ENCODE measurements around the gene PSMD3.

The PSMD3 gene

GRCh38 chr17:40022497-40022896 lies 41.9 kb downstream of the PSMD3 start:
- H2AFZ ChIP-seq (ENCODE audit: low read depth): no peak overlapping the region
- no peaks in the 10 kb centered on the region for H3K79me2 ChIP-seq (ENCODE audit: insufficient read depth, low read depth)
- no peak for TF ChIP-seq CTCF (conservative IDR thresholded peaks at IDR 0.05; ENCODE audit: low read depth, low read length)
- H3K4me2 ChIP-seq: no peak overlapping the region
- no peak overlapping the region for H3K27ac ChIP-seq
- peaks cover 8% of the 10 kb centered on the region for H3K4me1 ChIP-seq (ENCODE audit: low read depth, poor library complexity, severe bottlenecking)
- H4K20me1 ChIP-seq (ENCODE audit: insufficient read depth): no peaks in the 10 kb centered on the region
- no peak overlapping the region for H3K9ac ChIP-seq
- H3K27me3 ChIP-seq (ENCODE audit: insufficient read depth, low read depth): no peaks in the 10 kb centered on the region
- H3K4me3 ChIP-seq (IDR thresholded peaks at IDR 0.05; ENCODE audit: insufficient read depth, low read depth, low read length): no peak overlapping the region
- H3K36me3 ChIP-seq (ENCODE audit: insufficient read depth): no peaks in the 10 kb centered on the region

GRCh38 chr17:40022961-40023541 lies 42.4 kb downstream of the PSMD3 start:
- H3K27ac ChIP-seq: no peak overlapping the region
- no peak overlapping the region for H3K9ac ChIP-seq
- H3K79me2 ChIP-seq (ENCODE audit: insufficient read depth, low read depth): no peaks in the 10 kb centered on the region
- H3K4me2 ChIP-seq: no peak overlapping the region
- H3K4me3 ChIP-seq (IDR thresholded peaks at IDR 0.05; ENCODE audit: insufficient read depth, low read depth, low read length): no peak overlapping the region
- no peaks in the 10 kb centered on the region for H3K27me3 ChIP-seq (ENCODE audit: insufficient read depth, low read depth)
- no peaks in the 10 kb centered on the region for H3K36me3 ChIP-seq (ENCODE audit: insufficient read depth)
- no peak overlapping the region for H2AFZ ChIP-seq (ENCODE audit: low read depth)
- peaks cover 8% of the 10 kb centered on the region for H3K4me1 ChIP-seq (ENCODE audit: low read depth, poor library complexity, severe bottlenecking)
- no peak for TF ChIP-seq CTCF (conservative IDR thresholded peaks at IDR 0.05; ENCODE audit: low read depth, low read length)
- no peaks in the 10 kb centered on the region for H4K20me1 ChIP-seq (ENCODE audit: insufficient read depth)

- H3K79me2 ChIP-seq (ENCODE audit: insufficient read depth, low read depth): no peaks in the 10 kb centered on the region
- TF ChIP-seq CTCF (conservative IDR thresholded peaks at IDR 0.05; ENCODE audit: low read depth, low read length): no peak
- H3K36me3 ChIP-seq (ENCODE audit: insufficient read depth): no peaks in the 10 kb centered on the region
- no peak overlapping the region for H2AFZ ChIP-seq (ENCODE audit: low read depth)
- peaks cover 8% of the 10 kb centered on the region for H3K4me1 ChIP-seq (ENCODE audit: low read depth, poor library complexity, severe bottlenecking)
- H3K27me3 ChIP-seq (ENCODE audit: insufficient read depth, low read depth): no peaks in the 10 kb centered on the region
- no peak overlapping the region for H3K9ac ChIP-seq
- H4K20me1 ChIP-seq (ENCODE audit: insufficient read depth): no peaks in the 10 kb centered on the region
- no peak overlapping the region for H3K27ac ChIP-seq
- H3K4me3 ChIP-seq (IDR thresholded peaks at IDR 0.05; ENCODE audit: insufficient read depth, low read depth, low read length): no peak overlapping the region
- H3K4me2 ChIP-seq: no peak overlapping the region
These were observed 43.1 kb downstream of the PSMD3 start for GRCh38 chr17:40023590-40024292.

- TF ChIP-seq CTCF (conservative IDR thresholded peaks at IDR 0.05; ENCODE audit: low read depth, low read length): no peak
- H3K27ac ChIP-seq: no peak overlapping the region
- H3K27me3 ChIP-seq (ENCODE audit: insufficient read depth, low read depth): no peaks in the 10 kb centered on the region
- H3K4me2 ChIP-seq: no peak overlapping the region
- H3K79me2 ChIP-seq (ENCODE audit: insufficient read depth, low read depth): no peaks in the 10 kb centered on the region
- H3K4me3 ChIP-seq (IDR thresholded peaks at IDR 0.05; ENCODE audit: insufficient read depth, low read depth, low read length): no peak overlapping the region
- H4K20me1 ChIP-seq (ENCODE audit: insufficient read depth): no peaks in the 10 kb centered on the region
- H3K36me3 ChIP-seq (ENCODE audit: insufficient read depth): no peaks in the 10 kb centered on the region
- H3K4me1 ChIP-seq (ENCODE audit: low read depth, poor library complexity, severe bottlenecking): peaks cover 8% of the 10 kb centered on the region
- no peak overlapping the region for H2AFZ ChIP-seq (ENCODE audit: low read depth)
- H3K9ac ChIP-seq: no peak overlapping the region
These were observed 44.3 kb downstream of the PSMD3 start for GRCh38 chr17:40024901-40025300.
